ENCODE data around the gene DMPK.

DNA sequence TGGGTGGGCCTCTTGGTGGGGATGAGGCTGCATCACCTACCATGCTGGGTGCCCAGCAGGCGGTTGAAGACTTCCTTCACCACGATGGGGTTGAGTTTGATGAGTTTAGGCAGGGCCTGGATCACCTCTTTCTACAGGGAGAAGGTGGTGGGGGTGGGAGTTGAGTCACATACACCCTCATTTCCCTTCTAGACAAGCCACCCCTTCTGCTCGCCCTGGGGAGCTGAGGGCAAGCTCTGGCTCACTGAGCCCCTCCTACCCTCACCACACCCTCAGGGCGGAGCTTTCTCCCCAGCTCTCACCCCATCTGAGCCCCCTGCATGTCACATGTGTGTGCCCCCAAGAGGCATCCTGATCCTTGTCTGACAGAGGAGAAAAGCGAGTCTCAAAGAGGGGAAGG, 40.4 kb upstream of the DMPK start:
- TF ChIP-seq EZH2 (IDR thresholded peaks at IDR 0.05; ENCODE audit: insufficient read depth, poor library complexity, severe bottlenecking) (no peak), EZH2phosphoT487 (IDR thresholded peaks at IDR 0.05; ENCODE audit: insufficient read depth, low read depth) (no peak)
